Measurements from ENCODE around the gene AFAP1. TPM values are rescaled to one million over a fixed set of nuclear protein-coding genes. Genes with fewer than 3 reads are reported as not detected.

The AFAP1 gene
- total RNA-seq, 4 donors from 2014 or later, result 14.8 to 28.3 (median 19.4) TPM

GRCh38 chr4:7709431-7709830, 230.2 kb downstream of the AFAP1 start:
- no peak for TF ChIP-seq CTCF (IDR thresholded peaks at IDR 0.05; ENCODE audit: low read depth)

- TF ChIP-seq CTCF (IDR thresholded peaks at IDR 0.05; ENCODE audit: low read depth), result no peak
Observed at GRCh38 chr4:7708981-7709380, 230.7 kb downstream of the AFAP1 start.

Other genes starting within 250 kb of the AFAP1 start
- 10 to 100 TPM in 2 of 4 donors, 1 to 10 TPM in 2; 5.9 to 20.0 (median 8.6) TPM for gene ABLIM2, start 219.0 kb upstream of the AFAP1 start, total RNA-seq